Measurements from ENCODE around the gene MAP1B.

Gene MAP1B

DNA sequence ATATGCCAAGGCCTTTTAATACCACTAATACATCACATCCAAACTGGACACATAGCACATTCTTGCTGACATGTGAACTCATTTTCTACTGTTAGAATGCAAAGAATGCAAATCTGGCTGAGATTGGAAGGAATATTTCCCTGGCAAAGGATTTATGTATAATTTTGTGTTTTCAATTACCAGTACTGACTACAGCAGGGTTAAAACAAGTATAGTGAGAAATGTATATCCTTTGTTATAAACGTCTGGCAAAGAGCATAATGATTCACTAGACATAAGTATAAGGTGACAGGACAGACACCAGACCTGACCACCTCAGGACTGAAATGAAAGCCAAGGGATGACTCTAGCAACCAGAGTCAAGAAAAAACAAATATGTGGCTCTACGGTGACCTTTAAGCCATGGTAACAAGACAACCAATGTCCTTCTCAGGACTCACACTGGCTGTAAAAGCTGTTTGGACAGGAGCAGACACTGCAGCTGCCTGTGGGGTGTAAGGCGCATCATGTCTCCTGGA, 117.7 kb downstream of the MAP1B start:
- peak; percentile 70 for DNase-seq (ENCODE audit: low spot score)

DNA sequence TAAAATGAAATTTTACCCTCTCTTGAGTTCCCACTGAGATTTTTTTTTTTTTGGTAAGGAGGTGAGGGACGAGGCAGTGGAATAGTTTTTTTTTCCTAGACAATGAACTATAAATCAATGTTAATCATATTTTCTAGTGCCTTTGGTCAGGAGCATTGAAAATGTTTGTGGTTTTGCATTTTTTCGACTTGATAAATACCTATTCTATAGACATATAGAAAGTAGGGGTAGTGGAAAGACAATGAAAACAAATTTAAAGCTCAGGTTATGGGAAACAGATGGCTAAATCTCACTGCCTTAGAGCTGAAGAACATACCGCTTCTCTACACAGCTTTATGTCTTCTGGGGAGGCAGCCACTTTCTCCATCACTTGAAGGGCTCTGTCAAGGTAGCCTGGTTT, 118.5 kb downstream of the MAP1B start:
- DNase-seq (ENCODE audit: low spot score) = no peak

DNA sequence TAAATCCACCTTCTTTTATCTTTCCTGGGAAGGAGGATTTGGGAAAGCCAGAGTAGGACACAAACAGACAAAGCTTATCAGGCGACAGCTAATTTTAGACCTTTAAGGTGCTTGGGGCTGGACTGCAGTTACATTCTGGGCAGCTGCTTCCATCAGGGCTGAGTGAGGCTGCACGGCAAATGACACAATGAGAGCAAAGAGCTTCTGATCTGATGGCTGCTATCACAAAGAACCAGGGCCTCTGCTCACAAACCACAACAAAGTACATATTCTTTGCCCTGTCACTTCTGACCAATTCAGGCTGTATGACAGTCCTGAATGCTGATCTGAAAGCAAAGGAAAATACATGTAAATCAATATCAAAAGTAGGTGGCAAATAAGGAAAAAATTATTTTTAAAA, 119.7 kb downstream of the MAP1B start:
- DNase-seq (ENCODE audit: low spot score) = no peak

DNA sequence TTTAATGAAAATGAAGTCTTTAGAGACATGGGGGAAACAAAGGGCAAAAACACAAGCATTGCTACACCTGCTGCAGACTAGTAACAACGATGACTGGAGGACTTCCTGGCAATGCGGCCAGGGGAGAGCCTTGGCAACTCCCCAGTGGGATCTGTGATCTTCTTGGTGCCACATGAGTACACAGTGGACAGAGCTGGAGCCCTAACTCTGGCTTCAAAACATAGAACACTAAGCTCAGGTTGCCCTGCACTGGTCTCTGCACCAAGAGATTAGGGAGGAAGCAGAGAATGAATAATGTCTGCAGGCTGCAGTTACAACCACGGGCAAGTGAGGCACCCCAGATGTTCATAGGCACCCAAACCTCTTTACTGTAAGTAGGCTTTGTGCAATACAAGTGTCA, 121.7 kb downstream of the MAP1B start:
- DNase-seq (ENCODE audit: low spot score) = no peak

DNA sequence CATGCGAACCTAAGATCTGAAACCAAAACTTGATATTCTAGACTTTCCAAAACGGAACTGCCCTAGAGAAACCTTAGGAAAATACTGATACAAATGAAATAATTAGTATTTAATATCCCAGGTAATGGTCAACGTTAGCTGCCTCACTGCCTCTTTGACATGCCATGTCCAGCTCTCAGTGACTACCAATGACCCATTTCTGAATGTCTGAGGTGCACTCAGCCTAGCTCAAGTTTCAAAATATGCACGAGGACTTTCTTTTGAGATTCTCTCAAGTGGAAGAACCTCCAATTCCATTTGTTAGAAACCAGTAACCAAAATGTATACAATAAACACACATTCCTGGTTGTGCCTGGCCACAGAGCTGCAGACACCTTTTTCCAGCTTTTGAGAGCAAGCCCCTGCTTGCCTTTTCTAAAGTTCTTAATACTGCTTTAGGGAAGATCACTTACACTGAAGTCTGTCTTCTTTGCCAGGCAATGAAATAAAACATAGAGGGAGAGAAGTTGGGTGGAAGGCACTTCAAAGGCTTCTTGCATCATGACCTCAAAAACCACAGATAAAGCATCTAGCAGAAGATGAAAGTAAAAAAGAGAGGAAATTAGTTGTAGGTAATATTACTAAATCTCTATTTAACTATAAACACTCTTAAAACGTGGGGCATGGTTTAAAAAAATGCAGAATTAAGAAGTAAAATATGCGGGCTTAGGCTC, 124.9 kb downstream of the MAP1B start:
- DNase-seq (ENCODE audit: low spot score) = no peak

DNA sequence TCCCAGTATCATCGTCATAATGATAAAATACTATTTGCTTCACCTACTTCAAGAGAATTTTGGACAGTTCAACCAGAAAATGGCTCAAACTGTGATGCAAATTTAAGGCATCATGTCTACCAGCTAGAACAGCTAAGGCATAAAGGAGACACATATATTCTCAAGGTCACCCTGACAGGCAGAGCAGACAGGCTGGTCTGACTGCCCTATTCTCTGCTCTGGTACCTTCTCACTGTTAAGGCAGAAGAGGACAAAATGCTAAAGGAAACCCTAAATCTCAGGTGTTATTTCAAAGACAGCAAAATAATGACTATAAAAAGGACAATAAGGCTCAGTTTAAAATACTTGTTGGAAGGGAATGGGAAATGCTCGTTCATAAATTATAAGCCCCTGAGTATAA, 125.6 kb downstream of the MAP1B start:
- DNase-seq (ENCODE audit: low spot score) = no peak

DNA sequence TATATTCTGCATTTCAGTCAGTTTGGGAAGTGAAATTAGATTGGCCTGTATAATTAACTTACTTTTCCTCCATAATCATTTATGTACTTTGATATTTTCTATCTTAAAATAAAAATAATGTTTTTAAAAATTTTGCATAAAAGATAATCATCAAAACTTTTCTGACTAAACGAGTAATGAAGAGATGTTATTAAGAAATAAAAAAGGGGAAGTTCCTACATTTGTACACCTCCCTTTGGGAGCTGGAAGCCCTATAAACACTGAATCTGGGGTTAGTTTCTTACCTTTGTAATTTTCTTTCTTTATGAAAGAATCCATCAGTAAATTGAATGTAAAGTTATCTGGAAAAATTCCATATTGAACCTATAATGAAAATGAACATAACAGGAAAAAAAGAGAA, 126.6 kb downstream of the MAP1B start:
- DNase-seq (ENCODE audit: low spot score) = no peak

DNA sequence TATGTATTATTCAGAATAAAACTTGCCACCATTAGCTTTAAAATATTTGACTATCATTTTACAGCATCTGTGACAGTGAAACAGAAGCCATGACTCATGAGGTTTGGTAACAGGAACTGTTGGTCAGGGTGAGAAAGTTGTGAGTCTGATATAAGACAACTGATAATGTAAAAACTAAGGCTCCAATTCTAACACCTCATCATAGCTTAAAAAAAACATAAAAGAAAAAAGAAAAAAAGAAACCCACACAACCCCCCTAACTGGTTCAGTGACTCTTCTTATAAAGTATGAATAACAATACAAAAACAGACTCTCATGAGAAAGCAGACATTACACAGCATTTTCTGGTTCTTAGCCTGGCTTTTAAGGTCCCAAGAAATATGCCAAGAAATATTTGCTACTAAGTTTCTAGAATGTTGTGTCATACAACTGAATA, 127.0 kb downstream of the MAP1B start:
- peak; percentile 47 for DNase-seq (ENCODE audit: low spot score)

DNA sequence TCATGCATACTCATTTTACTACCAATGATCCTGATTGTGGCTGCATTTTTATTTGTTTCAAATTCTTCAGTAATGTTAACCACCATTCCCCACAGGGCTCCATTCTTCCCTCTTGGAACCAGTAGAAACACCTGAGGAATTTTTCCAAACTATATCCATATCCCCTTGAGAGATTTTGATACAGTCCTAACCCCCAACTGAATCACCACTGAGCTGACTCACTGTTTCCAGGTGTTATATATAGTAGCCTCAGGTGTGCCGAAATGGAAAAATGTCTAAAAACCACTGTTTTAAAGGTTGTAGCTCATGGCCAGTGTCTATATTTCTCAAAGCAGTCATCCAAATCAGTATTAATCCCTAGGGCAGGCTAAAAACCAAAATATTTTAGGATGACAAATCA, 127.6 kb downstream of the MAP1B start:
- DNase-seq (ENCODE audit: low spot score) = no peak

DNA sequence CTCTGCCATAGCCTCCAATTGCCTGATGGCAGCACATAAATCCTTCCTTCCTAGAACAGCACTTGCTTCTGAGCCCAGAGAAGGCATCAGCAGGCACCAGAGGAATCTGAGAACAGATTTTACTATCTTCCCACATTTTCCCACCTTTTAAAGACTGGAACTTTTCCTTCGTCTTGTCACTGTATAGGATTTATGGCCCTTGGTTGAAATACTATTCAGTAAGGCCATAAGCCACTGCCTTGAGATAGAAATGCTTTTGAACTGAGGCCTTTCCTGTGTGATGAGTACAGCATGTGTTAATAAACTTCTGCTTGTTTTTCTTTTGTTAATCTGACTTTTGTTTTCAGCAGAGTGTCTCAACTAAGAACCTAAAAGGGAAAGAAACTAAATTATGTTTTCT, 128.4 kb downstream of the MAP1B start:
- no peak for DNase-seq (ENCODE audit: low spot score)

DNA sequence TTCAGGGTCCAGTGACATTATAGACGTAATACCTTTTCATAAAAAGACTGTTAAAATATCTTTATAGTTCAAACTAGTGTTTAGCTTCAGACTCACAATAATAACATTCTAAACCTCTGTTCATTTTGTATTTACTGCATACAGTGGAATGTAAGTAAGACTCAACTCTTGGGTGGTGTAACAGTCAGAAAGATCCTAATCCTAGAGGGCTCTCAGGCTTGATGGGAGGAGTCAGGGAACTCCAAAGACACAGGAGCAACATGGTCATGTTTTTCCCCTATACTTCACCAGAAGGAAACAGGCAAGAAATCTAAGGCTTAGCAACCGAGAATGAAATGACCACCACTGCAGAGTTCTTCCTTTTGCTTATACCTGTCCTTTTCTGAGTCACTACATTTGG, 130.1 kb downstream of the MAP1B start:
- DNase-seq (ENCODE audit: low spot score) = no peak

DNA sequence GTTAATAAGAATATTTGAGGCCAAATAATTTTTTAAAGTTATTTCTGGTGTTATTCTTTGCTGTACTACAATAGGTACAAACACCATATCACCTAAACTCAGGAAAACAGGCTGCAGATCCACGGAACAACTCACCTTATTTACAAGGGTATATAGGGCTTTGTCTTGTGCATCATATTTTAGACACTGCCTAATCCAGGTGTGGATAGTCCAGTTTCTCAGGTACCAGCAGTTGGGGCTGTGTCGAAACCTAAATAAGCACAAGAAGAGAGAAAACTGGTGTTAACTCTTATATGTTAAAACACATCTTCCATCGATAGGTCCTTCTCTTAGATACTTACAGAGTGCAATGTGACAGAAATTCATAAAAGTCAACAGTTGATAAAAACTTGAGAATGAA, 130.6 kb downstream of the MAP1B start:
- DNase-seq (ENCODE audit: low spot score) = no peak

DNA sequence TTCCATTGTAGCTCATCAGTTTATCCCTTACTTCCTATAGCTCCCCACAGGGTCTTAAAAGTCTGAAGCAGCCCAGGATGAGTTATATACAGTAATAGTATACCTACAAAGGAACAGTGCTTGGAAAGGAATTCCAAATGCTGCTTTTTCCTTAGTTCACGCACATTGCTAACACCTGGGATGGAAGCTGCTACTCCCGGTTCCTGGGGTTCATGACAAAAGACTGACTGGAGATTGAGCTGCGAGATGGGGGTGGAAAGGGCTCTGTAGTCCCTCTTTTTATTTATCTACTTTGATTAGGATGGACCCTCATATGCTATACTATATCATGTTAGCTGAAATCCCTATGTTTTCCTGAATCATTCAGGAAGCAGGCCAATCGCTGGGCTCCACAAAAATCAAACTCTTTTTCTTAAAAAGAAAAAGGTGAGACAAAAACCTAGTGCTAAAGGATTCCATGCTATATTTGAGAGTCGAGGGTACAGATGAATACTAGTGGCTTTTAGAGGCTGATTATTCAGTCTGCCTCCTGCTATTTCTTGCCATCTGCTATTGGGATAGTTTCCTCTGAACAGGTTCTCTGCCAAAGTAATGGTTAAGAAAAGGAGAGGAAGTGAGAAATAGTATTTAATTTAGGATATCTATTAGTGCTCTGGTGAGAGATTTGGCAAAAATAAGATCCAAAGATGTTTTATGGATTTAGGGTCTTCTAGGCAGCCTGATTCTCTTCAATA, 131.6 kb downstream of the MAP1B start:
- no peak for DNase-seq (ENCODE audit: low spot score)

DNA sequence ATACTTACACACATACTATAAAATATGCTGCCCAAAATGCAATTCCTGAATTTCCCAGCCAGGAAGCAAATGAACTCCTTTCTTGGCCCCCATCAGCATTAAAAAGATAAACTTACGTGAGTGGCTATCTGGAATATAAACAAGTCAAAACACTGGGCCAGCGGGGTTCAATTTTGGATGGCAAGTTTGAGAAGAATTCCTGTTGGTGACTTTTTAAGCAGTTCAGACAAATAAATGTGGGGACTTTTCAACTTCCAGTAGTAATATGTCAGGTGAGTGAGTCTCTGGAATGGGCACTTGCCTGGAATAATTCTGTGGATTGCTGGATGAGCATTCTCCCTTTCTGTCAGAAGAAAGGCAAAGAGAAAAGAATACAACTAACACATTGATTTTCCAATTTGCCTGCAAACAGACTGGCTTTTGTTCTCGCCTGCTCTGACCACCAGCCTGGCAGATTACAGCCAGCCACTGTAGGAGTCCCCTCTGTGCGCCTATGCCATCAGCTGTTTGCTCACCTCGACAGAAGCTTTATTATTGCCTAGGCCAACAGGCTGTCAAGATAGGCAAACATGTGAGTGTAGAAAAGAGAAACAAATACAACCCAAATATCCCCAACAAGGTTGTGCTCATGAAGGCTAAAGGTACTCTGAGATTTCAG, 134.2 kb downstream of the MAP1B start:
- DNase-seq (ENCODE audit: low spot score) = no peak

DNA sequence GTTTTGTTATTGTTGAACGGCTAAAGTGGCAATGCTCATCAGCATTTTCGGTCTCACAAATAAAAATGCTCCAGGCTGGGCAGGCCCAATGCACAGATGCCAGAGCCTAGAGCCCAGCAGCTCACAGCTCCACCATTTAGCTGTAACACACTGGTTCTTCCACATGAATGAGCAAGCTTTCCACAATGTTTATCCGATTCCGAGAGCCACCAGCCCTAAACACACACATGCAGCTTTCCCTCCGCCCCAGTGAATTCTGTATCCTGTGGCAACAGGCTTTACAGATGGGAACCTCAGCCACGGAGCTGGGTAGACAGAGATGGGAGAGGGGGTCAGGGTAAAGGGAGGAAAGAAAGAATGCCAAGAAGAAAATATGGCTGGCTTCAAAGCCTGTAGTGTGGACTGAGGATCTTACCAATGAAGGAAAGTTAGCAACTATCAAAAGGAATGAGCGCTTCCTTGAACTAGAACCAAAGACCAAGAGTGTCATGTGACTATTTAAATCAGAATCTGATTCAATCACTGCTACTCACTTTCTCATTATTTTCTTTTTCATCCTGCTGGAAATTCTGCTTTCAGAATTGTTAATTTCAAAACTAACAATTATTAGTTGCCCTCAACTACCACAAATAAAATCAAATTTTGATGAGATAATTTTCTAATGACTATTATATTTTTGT, 135.7 kb downstream of the MAP1B start:
- no peak for DNase-seq (ENCODE audit: low spot score)

DNA sequence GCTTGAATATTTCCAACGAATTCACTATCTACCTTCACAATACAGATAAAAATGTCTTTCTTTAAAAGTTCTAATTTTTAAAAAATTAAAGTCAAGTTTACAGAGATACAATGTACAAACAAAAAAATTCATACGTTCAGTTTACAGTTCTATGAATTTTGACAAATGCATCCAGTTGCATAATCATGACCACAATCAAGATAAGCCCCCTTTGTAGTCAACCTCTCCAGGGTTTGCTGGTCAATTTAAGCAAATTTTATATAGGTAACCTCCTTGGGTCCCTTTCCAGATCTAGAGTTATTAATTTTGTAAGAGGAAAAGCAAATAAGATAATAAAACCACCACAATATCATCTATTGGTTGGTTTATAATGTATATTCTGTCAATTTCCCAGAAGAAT, 136.4 kb downstream of the MAP1B start:
- no peak for DNase-seq (ENCODE audit: low spot score)

DNA sequence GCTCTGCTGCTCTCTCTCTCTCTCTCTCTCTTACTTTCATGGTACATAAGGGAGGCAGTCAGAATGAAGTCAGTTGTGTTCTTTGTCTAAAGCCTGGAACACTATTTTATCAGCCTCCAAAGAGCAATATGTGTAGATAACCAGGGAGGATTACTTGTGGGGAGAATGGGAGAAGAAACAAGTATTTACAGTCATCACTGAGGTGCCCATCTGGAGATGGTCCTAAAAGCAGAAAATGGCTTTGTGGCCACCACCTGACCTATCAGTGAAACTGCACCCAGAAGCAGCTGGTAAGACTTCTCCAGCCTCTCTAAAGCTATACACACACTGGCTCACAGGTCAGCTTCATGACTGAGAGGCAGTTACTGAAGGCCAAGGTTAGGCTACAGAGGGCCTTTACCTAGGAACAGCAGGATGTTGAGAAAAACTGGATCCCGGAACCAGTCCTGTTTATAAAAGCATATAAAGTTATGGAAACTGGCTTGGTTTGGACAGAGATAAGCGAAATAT, 137.6 kb downstream of the MAP1B start:
- DNase-seq (ENCODE audit: low spot score) = peak; percentile 43

DNA sequence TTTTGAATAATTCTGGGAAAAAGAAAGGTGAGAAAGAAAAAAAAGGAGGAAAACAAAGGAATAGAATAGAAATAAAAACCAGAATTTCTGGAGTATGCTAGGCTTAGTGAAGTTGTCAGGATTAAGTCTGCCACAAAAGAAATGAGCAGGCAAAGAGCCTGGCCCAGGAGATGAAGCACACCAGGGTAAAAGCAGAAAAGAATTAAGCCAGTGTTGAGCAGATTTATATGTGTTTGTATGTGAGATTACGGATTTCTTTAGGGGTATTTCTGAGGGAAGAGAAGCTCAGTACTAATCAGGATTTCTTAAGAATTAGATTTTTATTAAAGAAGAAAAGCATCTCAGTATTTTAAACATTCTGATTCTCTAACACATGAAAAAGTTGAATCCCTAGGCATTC, 138.3 kb downstream of the MAP1B start:
- DNase-seq (ENCODE audit: low spot score) = no peak

DNA sequence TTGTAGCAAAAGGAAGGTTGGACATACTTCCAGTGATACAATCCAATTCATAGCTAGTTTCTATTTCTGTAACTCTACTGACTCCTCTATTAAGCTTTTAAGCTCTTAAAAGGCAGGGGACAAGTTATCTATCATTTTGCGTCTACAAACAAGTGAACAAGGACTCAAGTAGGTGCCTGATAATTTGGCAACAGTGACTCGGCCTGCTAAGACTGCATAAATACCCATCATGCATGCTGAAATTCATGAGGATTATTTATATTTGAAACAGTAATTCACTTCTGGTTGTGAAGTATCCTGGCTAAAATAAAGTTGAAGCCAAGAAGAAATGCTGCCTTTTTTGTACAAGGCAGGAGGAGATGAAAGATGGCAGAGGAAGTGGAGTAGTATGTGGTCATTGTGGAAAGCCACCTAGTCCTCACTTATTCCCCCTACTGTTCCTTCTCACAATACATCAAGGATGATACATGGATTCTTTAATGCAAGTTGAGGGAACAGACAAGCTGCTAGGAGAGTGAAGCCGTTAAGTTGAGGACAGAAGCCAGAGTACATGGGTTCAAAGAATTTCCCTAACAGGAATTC, 138.8 kb downstream of the MAP1B start:
- DNase-seq (ENCODE audit: low spot score) = no peak

DNA sequence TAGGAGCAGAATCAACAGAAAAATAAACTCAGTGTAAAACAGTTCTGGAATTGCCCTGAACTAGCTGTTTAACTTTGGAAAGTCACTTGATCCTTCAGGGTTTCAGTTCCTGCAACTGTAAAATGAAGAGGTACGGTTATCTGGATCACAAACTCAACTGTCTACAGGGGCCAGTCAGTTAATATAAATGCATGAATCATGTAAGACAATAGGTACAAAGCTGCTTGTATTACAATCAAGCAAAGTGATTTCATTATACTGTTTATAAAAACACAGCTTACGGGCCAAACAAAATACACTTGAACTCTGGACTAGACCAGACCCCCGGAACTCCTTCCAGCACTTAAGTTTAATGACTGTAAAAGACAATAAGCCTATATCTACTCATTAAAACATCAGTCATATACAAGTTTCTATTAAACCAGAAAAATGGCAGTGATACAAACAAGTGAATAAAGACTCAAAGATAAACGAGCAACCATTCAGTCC, 139.7 kb downstream of the MAP1B start:
- DNase-seq (ENCODE audit: low spot score) = no peak

DNA sequence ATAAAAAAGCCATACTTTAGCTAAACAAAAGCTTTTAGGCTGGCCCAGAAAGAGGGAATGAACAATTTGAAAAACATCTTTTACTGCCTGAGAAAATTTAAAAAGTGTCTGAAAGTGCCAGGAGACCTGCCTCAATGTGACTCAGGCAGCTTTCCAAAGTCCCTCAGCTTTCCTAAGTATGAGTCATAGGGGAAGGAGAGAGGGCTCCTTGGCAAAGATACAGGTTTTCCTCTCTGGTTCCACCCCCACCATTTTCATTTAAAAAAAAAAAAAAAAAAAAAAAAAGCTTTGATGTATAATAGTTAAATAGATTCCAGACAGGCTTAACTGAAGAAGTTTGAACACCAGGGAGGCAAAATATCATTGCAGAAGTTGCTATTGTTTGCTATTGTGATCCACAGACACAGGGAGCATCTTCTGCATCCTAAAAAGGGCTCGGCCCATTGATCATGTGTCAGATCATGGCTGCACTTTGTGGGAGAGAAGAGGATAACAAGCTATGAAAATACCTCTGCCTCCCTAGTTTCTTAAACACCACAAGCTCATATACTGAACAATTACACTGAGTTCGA, 141.2 kb downstream of the MAP1B start:
- peak; percentile 70 for DNase-seq (ENCODE audit: low spot score)

Data from GM03348 (cell line).